HG02943 (cell line): ENCODE data around the gene GMNC.

Source experiments
- ATAC-seq: cut with Tn5 transposase; IDR thresholded peaks from one replicate; pipeline ENCODE4 v1.9.1; 2021; ENCODE audit warnings: mild to moderate bottlenecking, low read depth, moderate library complexity; ENCODE audit not compliant: unreplicated experiment

The GMNC gene

GRCh38 chr3:190853464-190853863, 9.0 kb downstream of the GMNC start:
- no peak for ATAC-seq

GRCh38 chr3:190849607-190850006, 12.9 kb downstream of the GMNC start:
- no peak for ATAC-seq

GRCh38 chr3:190848870-190849269, 13.6 kb downstream of the GMNC start:
- ATAC-seq: no peak

GRCh38 chr3:190847436-190847835, 15.1 kb downstream of the GMNC start:
- ATAC-seq: no peak

GRCh38 chr3:190840146-190840545, 22.3 kb downstream of the GMNC start:
- ATAC-seq: no peak

GRCh38 chr3:190831225-190831624, 31.3 kb downstream of the GMNC start:
- no peak for ATAC-seq

GRCh38 chr3:190830031-190830430, 32.5 kb downstream of the GMNC start:
- no peak for ATAC-seq

- no peak for ATAC-seq
These were observed 36.5 kb downstream of the GMNC start for GRCh38 chr3:190826018-190826417.

GRCh38 chr3:190825386-190826016, 37.0 kb downstream of the GMNC start:
- no peak for ATAC-seq

GRCh38 chr3:190811775-190812480, 50.6 kb downstream of the GMNC start:
- peak; percentile 75 for ATAC-seq

GRCh38 chr3:190810957-190811356, 51.5 kb downstream of the GMNC start:
- no peak for ATAC-seq

GRCh38 chr3:190809351-190809750, 53.1 kb downstream of the GMNC start:
- ATAC-seq: no peak

- ATAC-seq: no peak
These were observed 54.6 kb downstream of the GMNC start for GRCh38 chr3:190807719-190808375.
